GM12875 (cell line): ENCODE measurements around the gene DCP2.

Experiments
- H3K4me3 ChIP-seq: one replicate; pipeline ENCODE4 v1.5.1; 2011; ENCODE audit warnings: low read depth, low read length, control low read depth
- CTCF ChIP-seq: IDR thresholded peaks from 2 replicates; pipeline ENCODE4 v1.5.1; 2011; ENCODE audit warnings: low read depth, mild to moderate bottlenecking, control low read depth, inconsistent platforms, low read length, moderate library complexity, borderline replicate concordance; ENCODE audit not compliant: insufficient read depth

DCP2 gene

GRCh38 chr5:113029614-113030013 lies 53.0 kb downstream of the DCP2 start:
- TF ChIP-seq CTCF: no peak

GRCh38 chr5:113031104-113031503 lies 54.5 kb downstream of the DCP2 start:
- H3K4me3 ChIP-seq: no peak overlapping the region
- TF ChIP-seq CTCF: no peak

More at GRCh38 chr5:113029614-113030013, 53.0 kb downstream of the DCP2 start:
- no peak overlapping the region for H3K4me3 ChIP-seq

- H3K4me3 ChIP-seq: no peak overlapping the region
- TF ChIP-seq CTCF: no peak
Measured at GRCh38 chr5:113031557-113031956, 55.0 kb downstream of the DCP2 start.

GRCh38 chr5:113034182-113034773 lies 57.7 kb downstream of the DCP2 start:
- no peak for TF ChIP-seq CTCF
- no peak overlapping the region for H3K4me3 ChIP-seq

GRCh38 chr5:113035096-113035495 lies 58.5 kb downstream of the DCP2 start:
- TF ChIP-seq CTCF: no peak
- H3K4me3 ChIP-seq: no peak overlapping the region

GRCh38 chr5:113036321-113036720 lies 59.7 kb downstream of the DCP2 start:
- no peak for TF ChIP-seq CTCF

GRCh38 chr5:113036826-113037225 lies 60.2 kb downstream of the DCP2 start:
- TF ChIP-seq CTCF: no peak
- H3K4me3 ChIP-seq: no peak overlapping the region

More at GRCh38 chr5:113036321-113036720, 59.7 kb downstream of the DCP2 start:
- no peak overlapping the region for H3K4me3 ChIP-seq
